Thyroid gland (tissue), 4 donors: ENCODE data around the gene ACSF3.

Source experiments
- POLR2A ChIP-seq, 2 donors: fragments of 450-650 bp; IDR thresholded peaks; one replicate each; pipeline ENCODE4 v1.6.1; 2017; ENCODE audit warnings: antibody characterized with exemption in 2 of 2, mild to moderate bottlenecking in 2 of 2, moderate library complexity in 1 of 2
- TF ChIP-seq, protein P1 (sequence below), 6 experiments: fragments of 200-600 bp in 3 of 6; fragments of 450-650 bp in 3 of 6; sonication (generic) in 3 of 6; IDR thresholded peaks; one replicate each; pipeline ENCODE4 v1.5.1; 2016 to 2019; ENCODE audit warnings: antibody characterized with exemption in 6 of 6, mild to moderate bottlenecking in 2 of 6, inconsistent platforms in 1 of 6, moderate library complexity in 1 of 6

- TF ChIP-seq, protein P1, sequence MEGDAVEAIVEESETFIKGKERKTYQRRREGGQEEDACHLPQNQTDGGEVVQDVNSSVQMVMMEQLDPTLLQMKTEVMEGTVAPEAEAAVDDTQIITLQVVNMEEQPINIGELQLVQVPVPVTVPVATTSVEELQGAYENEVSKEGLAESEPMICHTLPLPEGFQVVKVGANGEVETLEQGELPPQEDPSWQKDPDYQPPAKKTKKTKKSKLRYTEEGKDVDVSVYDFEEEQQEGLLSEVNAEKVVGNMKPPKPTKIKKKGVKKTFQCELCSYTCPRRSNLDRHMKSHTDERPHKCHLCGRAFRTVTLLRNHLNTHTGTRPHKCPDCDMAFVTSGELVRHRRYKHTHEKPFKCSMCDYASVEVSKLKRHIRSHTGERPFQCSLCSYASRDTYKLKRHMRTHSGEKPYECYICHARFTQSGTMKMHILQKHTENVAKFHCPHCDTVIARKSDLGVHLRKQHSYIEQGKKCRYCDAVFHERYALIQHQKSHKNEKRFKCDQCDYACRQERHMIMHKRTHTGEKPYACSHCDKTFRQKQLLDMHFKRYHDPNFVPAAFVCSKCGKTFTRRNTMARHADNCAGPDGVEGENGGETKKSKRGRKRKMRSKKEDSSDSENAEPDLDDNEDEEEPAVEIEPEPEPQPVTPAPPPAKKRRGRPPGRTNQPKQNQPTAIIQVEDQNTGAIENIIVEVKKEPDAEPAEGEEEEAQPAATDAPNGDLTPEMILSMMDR (IDR thresholded peaks at IDR 0.05): no peak
- TF ChIP-seq POLR2A (IDR thresholded peaks at IDR 0.05): no peak
Measured at GRCh38 chr16:89183463-89183862, 89.8 kb downstream of the ACSF3 start.
